GM12864 (cell line): Measurements from ENCODE around the gene HGF.

Source experiments
- DNase-seq: peaks from one replicate; pipeline ENCODE4 v3.0.0-alpha.2; 2011; ENCODE audit warnings: low read depth
- H3K4me3 ChIP-seq: 2 replicates; pipeline ENCODE4 v1.5.1; 2011; ENCODE audit warnings: mild to moderate bottlenecking, low read depth, low read length, control low read depth
- TF ChIP-seq, protein P1 (sequence below): IDR thresholded peaks from 2 replicates; pipeline ENCODE4 v1.5.1; 2011; ENCODE audit warnings: low read depth, mild to moderate bottlenecking, moderate library complexity, low read length, control low read depth, inconsistent platforms; ENCODE audit errors: missing control alignments

Gene HGF

DNA sequence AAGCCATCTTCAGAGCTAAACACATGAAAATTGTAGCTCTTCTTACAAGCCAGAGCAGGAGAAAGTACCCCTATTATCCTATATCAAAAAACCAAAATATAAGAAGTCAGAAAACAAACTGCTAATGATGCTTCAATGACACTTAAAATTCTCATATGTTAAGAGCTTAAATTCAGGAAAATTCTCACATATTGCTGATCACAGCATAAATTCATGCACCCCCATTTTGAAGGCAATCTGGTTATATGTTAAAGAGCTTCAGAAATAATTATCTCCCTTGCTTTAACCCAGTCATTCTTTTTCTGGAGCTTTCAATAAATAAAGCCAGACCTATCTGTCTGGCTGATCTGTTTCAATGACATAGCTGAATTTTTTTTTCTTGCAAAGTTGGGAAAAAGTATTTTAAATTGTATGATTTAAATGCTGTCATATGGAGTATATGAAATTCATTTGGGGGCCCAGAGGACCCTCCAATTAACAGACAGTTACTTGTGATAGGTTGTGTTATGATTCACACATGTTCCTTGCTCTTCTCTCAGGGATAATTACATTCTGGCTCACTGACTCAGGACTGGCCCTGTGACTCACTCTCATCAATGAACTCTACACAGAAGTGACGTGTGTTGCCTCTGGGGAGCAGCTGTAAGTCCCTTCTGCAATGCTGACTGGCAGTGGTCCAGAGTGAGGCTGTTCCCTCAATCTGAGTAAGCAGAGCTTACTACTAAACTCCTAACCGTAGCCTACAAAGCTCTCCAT, 85.2 kb downstream of the HGF start:
- TF ChIP-seq, protein P1, sequence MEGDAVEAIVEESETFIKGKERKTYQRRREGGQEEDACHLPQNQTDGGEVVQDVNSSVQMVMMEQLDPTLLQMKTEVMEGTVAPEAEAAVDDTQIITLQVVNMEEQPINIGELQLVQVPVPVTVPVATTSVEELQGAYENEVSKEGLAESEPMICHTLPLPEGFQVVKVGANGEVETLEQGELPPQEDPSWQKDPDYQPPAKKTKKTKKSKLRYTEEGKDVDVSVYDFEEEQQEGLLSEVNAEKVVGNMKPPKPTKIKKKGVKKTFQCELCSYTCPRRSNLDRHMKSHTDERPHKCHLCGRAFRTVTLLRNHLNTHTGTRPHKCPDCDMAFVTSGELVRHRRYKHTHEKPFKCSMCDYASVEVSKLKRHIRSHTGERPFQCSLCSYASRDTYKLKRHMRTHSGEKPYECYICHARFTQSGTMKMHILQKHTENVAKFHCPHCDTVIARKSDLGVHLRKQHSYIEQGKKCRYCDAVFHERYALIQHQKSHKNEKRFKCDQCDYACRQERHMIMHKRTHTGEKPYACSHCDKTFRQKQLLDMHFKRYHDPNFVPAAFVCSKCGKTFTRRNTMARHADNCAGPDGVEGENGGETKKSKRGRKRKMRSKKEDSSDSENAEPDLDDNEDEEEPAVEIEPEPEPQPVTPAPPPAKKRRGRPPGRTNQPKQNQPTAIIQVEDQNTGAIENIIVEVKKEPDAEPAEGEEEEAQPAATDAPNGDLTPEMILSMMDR: no peak
- H3K4me3 ChIP-seq: no peak overlapping the region
- no peak for DNase-seq

DNA sequence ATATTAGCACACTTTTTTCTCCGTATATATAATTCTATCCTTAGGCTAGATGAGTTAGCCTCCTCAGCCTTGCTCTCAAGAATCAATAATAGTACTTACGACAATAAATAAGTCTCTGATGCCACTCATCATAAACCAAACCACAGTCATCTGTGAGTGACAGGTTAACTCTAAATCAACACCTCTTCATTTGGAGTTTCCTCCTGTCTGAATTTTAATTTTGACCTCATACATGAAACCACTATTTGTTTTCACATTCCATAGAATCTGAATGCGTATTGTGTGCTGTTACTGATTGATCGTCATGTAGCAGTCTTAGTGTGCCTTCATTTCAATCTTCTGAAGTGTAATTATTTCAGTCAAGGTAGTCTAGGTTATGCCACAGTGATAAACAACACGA, 85.8 kb downstream of the HGF start:
- TF ChIP-seq, protein P1: no peak

DNA sequence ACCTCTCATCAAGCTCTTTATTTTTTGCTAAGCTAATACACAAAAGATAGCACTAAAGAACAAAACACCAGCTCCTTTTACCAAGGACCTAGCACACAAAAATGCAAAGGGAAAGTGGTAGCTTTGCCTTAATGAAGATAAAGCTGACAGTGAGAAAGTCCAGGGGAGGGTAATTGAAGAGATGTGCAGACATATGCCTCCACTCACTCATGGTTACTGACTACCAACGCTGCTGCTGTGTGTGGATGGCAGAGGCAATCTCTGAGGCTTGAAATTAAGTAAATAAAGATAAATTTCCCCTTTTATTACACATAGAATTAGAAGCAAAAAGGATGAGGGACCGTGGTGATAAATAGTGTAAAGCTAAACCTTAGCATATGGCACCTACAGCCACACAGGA, 87.0 kb downstream of the HGF start:
- H3K4me3 ChIP-seq: no peak overlapping the region
- no peak for DNase-seq
- TF ChIP-seq, protein P1: no peak

More for the DNA sequence above, 85.8 kb downstream of the HGF start:
- DNase-seq: no peak
- H3K4me3 ChIP-seq: no peak overlapping the region

DNA sequence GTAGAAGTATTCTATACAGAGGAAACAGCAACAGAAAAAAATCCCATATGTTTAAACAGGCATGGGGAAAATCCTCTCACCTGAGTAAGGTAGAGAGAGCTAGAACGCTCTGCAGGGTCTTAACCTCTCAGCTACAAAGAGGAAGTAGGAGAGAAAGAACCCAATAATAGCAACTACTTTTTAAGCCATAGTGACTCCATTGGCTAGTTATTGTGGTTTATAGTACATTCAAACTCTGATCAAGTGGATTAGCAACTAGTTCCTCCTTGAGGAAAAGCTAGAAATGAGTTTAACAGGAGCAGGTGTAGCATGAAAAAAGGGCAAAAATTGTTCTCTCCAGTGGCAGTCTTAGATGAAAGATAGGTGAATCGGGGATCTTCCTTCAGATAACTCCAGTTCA, 89.7 kb downstream of the HGF start:
- no peak overlapping the region for H3K4me3 ChIP-seq
- TF ChIP-seq, protein P1: no peak
- no peak for DNase-seq

DNA sequence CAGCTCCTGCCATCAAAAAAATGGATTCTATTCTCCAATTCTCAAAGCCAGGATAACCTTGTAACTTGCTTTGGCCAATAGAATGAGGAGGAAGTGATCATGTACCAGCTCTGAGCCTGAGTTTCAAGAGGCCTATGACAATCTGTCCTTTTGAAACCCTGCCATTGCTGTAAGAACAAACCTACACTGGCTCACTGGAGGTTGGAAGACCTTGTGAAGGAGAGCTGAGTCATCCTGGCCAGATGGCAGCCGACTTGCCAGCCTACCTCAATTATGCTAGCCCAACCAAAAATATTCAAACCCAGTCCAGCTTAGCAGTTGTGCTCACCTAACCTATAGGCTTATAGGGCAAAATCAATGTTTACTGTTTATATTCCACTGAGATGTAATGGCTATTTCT, 93.0 kb downstream of the HGF start:
- TF ChIP-seq, protein P1: no peak
- no peak for DNase-seq
- no peak overlapping the region for H3K4me3 ChIP-seq

DNA sequence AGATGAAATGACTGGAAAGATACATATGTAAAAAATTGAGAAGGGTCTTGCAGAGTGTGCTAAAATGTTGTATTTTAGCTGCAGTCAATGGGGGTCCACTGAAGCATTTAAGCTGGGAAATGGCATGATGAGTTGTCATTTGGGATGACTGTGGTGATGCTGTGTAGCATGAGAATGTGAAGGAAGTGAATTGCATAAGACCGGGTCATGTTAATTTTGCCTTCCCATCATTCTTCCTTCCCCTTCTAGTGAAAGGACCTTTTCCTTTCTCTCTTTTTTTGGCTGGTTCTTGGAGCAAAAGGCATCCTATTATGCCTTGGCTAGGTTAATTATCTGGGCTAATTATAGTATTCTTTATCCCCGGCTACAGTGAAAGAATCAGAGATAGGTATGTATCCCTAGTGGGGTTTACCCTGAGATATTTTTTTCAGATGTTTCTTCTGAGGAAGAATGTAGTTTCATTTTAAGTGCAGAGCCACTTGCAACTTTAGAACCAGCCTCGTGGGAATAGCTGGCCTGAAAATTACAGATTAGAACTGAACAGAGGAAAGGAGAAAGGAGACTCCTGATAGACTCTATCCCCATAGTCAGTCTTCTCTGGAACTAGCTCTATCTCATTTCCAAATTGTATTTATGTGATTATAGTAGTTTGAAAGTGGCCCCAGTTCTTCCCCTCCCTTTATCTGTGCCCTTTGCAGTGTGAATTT, 93.6 kb downstream of the HGF start:
- no peak overlapping the region for H3K4me3 ChIP-seq
- no peak for DNase-seq
- TF ChIP-seq, protein P1: no peak
